NCI-H2107 treated with DMSO at 0.1 percent for 48 hours (cell line): ENCODE measurements around the gene GSTM1.

Experiments used
- DNase-seq: peaks from one replicate; lab custom pipeline; 2025; ENCODE audit not compliant: unreplicated experiment; lab: John Stamatoyannopoulos, UW

The GSTM1 gene

DNA sequence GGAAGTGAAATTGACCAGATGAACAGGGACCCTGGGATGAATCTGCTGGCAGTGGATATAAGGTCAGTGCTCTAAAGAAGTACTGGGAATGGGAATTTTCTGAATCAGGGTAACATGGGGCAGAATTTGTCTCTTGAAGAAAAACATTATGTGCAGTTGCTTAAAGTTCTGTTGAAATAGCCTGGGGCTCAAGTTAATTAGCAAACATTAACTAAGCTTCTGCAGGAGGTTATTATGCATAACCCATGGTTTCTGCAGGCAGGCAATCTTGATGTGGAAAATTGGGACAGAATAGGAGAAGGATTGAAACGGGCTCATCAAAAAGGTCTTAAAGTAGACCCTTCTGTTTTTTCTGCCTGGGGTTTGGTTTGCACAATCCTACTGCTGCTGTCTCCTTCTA, 38.4 kb downstream of the GSTM1 start:
- DNase-seq = no peak

DNA sequence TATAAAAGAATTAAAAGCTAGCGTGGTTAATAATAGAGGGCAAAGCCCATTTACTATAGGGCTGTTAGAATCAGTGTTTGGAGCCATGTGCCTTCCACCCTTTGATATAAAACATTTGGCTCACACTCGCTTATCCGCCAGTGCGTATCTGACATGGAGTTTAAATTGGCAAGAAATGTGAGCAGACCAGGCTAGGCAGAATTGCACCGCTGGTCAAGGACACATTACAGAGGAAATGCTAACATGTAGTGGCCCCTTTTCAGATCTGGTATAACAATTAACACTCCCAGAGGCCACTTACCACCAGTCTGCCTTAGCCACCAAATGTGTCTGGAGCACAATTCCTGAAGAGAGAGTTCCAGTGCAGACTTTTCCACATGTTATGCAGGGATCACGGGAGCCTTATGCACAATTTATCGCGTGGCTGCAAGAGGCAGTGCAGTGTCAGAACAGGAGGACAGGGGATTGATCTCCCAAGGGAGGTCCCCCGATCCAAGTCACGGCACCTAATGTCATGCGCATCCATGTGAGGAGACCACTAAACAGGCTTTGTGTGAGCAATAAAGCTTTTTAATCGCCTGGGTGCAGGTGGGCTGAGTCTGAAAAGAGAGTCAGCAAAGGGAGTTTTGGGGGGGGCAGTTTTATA, 39.2 kb downstream of the GSTM1 start:
- no peak for DNase-seq

DNA sequence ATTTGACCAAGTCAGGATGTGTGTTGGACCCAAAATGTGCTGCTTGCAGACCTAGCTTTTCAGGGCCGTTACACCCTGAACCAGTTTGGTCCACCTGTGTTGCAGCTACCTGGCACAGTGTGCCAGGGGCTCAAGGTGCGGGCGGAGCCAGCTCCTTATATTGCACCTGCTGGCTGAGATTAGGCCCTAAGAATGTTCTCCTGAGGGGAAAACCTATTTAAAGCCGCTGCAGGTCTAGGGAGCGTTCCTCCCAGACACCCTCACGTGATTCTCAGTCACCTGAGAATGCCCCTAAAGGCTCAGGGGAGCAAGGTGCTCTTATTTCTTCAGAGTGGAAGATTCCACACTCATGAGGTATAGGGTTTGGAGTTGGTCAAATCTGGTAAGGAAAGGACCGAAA, 41.3 kb downstream of the GSTM1 start:
- no peak for DNase-seq

DNA sequence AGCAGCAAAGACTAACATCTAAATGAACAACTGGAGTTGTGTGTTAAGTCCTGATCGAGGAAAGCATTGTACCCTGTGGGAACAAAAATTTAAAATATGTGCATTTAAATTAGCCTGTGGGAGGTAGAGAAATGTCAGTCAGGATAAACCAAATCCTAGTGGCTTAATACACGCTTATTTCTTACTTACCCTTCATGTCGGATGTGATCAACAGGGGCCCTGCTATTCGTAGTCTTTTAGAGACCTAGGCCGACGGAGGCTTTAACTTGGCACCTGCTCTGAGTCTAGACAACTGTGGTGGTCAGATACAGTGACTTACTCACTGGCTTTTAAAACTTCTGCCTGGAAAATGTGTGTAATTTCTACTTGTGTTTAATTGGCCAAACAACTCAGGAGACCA, 43.0 kb downstream of the GSTM1 start:
- DNase-seq = no peak

DNA sequence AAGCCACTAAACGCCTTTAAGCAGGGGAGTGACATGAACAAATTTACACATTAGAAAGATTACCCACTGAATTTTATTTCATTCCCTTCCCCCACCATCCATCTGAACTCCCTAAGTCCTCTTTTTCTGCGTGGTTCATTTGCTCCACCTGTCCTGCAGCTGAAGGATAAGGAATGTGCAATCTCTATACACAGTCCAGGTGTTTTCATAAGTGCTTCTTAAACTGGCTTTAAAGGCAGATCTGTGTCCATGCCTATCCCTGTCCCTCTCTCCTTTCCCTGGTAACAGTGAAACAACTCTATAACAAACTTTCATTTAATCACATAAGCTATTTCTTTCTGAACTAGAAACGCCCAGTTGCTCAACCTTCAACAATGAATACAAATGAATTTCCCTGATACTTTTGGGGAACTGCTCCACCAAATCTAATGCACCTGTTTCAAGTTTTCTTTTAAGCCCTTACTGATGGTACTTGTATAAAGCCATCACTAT, 44.8 kb downstream of the GSTM1 start:
- peak; percentile 20 for DNase-seq

DNA sequence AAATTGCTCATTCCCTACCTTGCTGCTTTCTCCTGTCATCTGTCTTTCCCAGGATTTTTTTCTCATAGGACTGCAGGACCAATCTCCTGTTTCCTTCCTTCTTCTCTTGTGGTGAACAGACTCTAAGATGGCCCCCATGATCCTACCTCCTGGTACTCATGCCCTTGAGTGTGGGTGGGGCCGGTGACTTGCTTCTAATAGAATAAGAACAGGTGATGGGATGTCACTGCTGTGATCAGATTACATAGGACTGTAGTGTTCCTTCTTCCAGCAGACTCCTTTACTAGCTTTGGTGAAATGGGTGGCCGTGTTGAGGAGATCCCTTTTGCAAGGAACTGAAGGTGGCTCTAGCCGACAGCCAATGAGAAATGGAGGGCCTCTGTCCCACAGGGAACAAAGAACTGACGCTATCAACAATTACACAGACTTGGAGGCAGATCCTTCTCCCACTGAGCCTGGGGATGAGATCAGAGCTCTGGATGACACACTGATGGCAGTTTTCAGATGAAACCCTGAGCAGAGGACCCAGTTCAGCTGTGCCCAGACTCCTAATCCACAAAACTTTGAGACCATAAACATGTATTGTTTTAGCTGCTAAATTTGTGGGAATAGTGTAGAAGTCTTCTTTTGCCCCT, 45.7 kb downstream of the GSTM1 start:
- DNase-seq = peak; percentile 10

DNA sequence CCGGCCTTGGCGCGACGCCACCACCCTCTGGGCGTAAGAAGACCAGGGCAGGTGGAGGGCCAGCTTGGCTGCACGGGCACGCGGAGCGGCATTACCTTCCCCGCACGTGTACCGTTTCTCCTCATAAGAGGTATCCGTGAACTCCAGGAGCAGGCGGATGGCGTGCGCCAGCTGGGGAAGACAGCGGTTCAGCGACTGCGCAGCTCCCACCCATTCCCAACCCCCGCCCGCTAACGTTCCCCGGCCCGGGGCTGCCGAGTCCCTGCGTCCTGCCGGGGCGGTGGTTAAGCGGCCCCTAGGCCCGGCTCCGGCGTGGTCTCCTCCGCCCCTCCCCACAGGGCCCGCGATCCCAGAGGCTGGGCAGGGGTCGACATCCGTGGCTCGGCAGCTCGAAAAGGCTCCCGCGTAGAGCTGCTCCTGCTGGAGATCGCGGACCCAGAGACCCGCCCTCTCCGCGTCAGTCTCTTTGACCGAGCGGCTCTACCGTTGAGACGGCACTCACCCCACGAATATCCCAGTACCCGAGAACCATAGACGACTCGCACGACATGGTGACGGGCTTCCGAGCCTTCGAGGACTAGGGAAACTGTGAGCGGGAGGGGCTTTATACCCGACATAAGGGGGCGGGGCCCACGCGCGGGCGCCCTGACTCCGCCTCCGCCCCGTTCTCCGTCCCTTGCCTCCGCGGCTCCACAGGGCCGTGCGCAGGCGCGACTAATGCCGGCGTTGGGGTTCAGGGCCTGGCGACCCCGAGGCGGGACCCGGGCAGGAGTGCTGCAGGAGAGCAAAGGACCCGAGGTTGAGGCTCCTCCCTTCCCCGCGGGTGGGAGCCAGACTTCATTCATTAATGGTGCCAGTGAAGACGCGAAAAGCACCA, 52.4 kb downstream of the GSTM1 start:
- DNase-seq = peak; percentile 63

DNA sequence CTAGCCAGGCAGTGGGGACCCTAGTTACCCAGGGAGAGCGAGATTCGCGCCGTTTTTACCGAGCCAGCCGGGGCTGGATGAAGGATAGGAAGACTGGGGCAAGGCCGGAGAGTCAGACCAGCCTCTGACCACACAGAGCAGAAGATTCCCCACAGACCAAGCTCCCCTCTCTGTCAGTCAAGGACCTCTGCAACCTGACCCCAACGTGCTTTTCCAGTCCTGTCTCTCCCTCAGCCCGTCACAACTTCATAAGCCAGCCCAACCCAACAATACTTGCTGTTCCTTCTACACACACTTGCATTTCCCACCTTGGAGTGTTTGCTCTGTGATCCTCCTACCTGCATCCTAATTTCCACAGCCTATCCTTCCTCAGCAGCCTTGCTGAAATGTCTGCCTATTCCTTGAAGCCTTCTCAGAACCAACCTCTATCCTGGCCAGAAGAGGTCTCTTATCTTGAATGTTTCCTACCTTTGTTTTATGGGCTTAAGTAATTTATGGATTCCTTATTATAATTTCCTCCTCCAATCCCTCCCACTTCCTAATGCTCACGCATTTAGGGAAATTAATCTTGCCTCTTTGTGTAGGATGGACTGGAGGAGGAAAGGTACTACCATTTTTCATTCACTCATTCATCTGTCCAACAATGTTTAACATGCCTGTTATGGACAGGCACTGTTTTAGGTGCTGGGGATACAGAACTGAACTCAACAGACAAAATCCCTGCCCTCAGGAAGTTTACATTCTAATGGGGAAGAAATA, 53.2 kb downstream of the GSTM1 start, which contains the start of gene GSTM3:
GSTM3 (minus strand) TSS at position 424 of the 759 bp plus-strand sequence. CDS start 751 bp downstream, outside the sequence.
- DNase-seq = peak; percentile 26
